Neural cell (in vitro differentiated cells): ENCODE results near the gene F3. TPM values are rescaled to one million over a fixed set of nuclear protein-coding genes. Genes with fewer than 3 reads are reported as not detected.
"Not testable (repeated sequence)": the region's sequence is repeated elsewhere in the genome, so short reads cannot be mapped to it uniquely, and the experiment has no call there.

Experiments used
- H2AFZ ChIP-seq: fragments of 200-600, 300-800 bp; sonication (generic), shearing (Covaris generic); 2 replicates; pipeline ENCODE4 v1.6.0; 2014; ENCODE audit warnings: low read depth, mild to moderate bottlenecking, antibody characterized with exemption, low read length, moderate library complexity
- H3F3A ChIP-seq: fragments of 200-600 bp; shearing (Covaris generic); 2 replicates; pipeline ENCODE4 v1.6.1; 2016; ENCODE audit warnings: mild to moderate bottlenecking, moderate library complexity, mixed read lengths, antibody characterized with exemption, low read length; ENCODE audit not compliant: insufficient read depth, poor library complexity, severe bottlenecking
- H3K27ac ChIP-seq: fragments of 200-600, 300-800 bp; sonication (generic), shearing (Covaris generic); 2 replicates; pipeline ENCODE4 v1.5.1; 2014; ENCODE audit warnings: mild to moderate bottlenecking, low read length, moderate library complexity
- H3K27me3 ChIP-seq: fragments of 300-800, 200-600 bp; sonication (generic), shearing (Covaris generic); 2 replicates; pipeline ENCODE4 v1.6.0; 2014; ENCODE audit warnings: mild to moderate bottlenecking, low read depth, low read length, moderate library complexity; ENCODE audit not compliant: insufficient read depth
- H3K36me3 ChIP-seq: fragments of 300-800, 200-600 bp; sonication (generic), shearing (Covaris generic); 2 replicates; pipeline ENCODE4 v1.5.1; 2014; ENCODE audit warnings: mild to moderate bottlenecking, antibody characterized with exemption, low read length, moderate library complexity; ENCODE audit not compliant: insufficient read depth
- H3K4me2 ChIP-seq: fragments of 300-800, 200-600 bp; sonication (generic), shearing (Covaris generic); 2 replicates; pipeline ENCODE4 v1.6.0; 2014; ENCODE audit warnings: mild to moderate bottlenecking, low read length
- H3K4me3 ChIP-seq: fragments of 300-800, 200-600 bp; sonication (generic), shearing (Covaris generic); 2 replicates; pipeline ENCODE4 v1.5.1; 2014; ENCODE audit warnings: mild to moderate bottlenecking, low read length, moderate library complexity
- H3K79me2 ChIP-seq: fragments of 200-600 bp; shearing (Covaris generic); replicated peaks from 2 replicates; pipeline ENCODE4 v1.6.0; 2014; ENCODE audit warnings: mild to moderate bottlenecking, low read length, moderate library complexity; ENCODE audit not compliant: insufficient read depth
- H3K9ac ChIP-seq: fragments of 300-800, 200-600 bp; sonication (generic), shearing (Covaris generic); 2 replicates; pipeline ENCODE4 v1.6.1; 2016; ENCODE audit warnings: mild to moderate bottlenecking, low read length, mixed read lengths
- H3K9me2 ChIP-seq: fragments of 200-600 bp; shearing (Covaris generic); 2 replicates; pipeline ENCODE4 v1.6.1; 2016; ENCODE audit warnings: mild to moderate bottlenecking, low read length, mixed read lengths; ENCODE audit not compliant: insufficient read depth
- H3K9me3 ChIP-seq: fragments of 200-600, 300-800 bp; sonication (generic), shearing (Covaris generic); 2 replicates; pipeline ENCODE4 v1.6.1; 2016; ENCODE audit warnings: mild to moderate bottlenecking, mixed run types, low read length, moderate library complexity, mixed read lengths
- H4K20me1 ChIP-seq: fragments of 200-600 bp; shearing (Covaris generic); 2 replicates; pipeline ENCODE4 v1.6.1; 2016; ENCODE audit warnings: mild to moderate bottlenecking, mixed run types; ENCODE audit not compliant: insufficient read depth
- POLR2AphosphoS5 ChIP-seq: IDR thresholded peaks from 2 replicates; pipeline ENCODE4 v1.6.1; 2012
- polyA plus RNA-seq: library from polyadenylated mRNA; depleted of rRNA; stranded (reverse); fragments of >200 nt; gene quantifications from 2 replicates; pipeline ENCODE4 v1.2.3, GENCODE V29; 2014
- TF ChIP-seq, protein P1 (sequence below): fragments of 450-650 bp; IDR thresholded peaks from 2 replicates; pipeline ENCODE4 v1.5.1; 2014; ENCODE audit warnings: antibody characterized with exemption, mild to moderate bottlenecking, moderate library complexity; ENCODE audit not compliant: poor library complexity, severe bottlenecking
- TF ChIP-seq, protein P2 (sequence below): IDR thresholded peaks from 2 replicates; pipeline ENCODE4 v1.6.1; 2012; ENCODE audit warnings: borderline replicate concordance

Gene F3
- polyA plus RNA-seq, 1 donor from 2014 or later, result 0.10 TPM

DNA sequence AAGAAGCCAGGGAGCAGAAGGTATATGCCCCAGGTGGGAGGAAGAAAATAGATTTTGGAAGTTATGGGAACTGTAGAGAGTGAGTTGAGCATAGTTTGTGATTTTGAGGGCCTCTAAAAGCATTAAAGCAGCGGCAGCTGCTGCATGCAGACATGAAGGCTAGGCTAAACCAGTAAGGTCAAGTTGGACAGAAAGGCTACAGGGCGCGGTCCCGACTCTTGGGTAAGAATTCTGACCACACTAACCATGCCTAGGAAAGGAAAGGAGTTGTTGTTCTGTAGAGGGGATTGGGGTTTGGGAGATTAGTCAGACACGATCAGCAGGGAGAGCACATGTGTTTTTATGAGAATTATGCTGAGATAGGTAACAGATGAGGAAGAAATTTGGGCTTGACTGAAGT lies 27.2 kb upstream of the F3 start:
- not testable (repeated sequence) for H3F3A ChIP-seq, H3K9me2 ChIP-seq, H3K79me2 ChIP-seq

DNA sequence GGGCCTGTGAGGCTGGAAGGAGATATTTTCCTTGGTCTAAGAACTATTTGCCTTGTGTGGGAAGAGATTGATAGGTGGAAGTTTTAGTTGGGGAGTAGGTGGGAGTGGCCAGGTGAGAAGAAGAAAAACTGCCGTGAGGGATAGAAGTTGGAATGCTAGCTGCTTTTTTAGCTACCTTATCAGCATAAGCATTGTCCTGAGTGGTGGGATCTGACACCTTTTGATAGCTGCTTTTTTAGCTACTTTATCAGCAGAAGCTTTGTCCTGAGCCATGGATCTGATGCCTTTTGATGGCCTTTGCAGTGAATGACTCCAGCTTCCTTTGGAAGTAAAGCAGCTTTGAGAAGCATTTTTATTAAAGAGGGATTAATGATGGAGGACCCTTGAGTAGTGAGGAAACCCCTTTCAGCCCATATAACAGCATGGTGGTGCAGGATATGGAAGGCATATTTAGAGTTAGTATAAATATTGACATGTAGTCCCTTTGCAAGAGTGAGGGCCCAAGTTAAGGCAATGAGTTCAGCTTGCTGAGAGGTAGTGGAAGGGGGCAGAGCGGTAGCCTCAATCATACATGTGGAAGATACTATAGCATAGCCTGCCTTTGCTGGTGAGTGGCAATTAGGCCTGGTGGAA lies 26.5 kb upstream of the F3 start:
- not testable (repeated sequence) for H4K20me1 ChIP-seq, H3K9me3 ChIP-seq, H3K27ac ChIP-seq, H3F3A ChIP-seq, H2AFZ ChIP-seq, H3K79me2 ChIP-seq, H3K9ac ChIP-seq, H3K9me2 ChIP-seq, H3K4me3 ChIP-seq, H3K4me2 ChIP-seq, H3K27me3 ChIP-seq, H3K36me3 ChIP-seq

More for the DNA sequence above, 27.2 kb upstream of the F3 start:
- not testable (repeated sequence) for H3K9ac ChIP-seq, H3K27me3 ChIP-seq, H3K9me3 ChIP-seq, H3K4me3 ChIP-seq, H2AFZ ChIP-seq, H3K36me3 ChIP-seq, H4K20me1 ChIP-seq, H3K4me2 ChIP-seq, H3K27ac ChIP-seq

DNA sequence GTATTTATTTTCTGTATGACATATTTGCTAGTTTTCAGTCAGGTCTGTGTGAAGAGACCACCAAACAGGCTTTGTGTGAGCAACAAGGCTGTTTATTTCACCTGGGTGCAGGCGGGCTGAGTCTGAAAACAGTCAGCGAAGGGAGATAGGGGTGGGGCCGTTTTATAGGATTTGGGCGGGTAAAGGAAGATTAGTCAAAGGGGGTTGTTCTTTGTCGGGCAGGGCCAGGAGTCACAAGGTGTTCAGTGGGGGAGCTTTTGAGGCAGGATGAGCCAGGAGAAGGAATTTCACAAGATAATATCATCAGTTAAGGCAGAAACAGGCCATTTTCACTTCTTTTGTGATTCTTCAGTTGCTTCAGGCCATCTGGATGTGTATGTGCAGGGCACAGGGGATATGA lies 24.9 kb upstream of the F3 start:
- not testable (repeated sequence) for H3K9me2 ChIP-seq, H3K9me3 ChIP-seq, H3K4me2 ChIP-seq, H3K9ac ChIP-seq, H3K27ac ChIP-seq, H4K20me1 ChIP-seq, H3K27me3 ChIP-seq, H2AFZ ChIP-seq, H3K4me3 ChIP-seq, H3K79me2 ChIP-seq, H3K36me3 ChIP-seq, H3F3A ChIP-seq

DNA sequence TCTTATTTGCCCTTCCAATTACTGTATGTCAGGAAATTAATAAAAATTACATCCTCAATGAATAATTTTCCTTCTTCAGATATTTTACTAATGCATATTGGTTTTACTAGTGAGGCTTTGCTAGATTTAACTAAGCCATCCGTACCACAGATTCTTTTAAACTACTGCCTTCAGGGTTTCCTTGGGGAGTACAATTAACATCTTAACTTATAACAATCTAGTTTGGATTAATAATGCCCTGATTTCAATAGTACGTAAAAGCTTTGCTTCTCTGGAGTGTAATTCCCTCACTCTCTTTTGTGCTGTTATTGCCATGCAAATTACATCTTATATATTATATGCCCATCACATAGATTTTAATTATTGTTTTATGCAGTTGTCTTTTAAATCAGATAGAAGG lies 24.3 kb upstream of the F3 start:
- Histone ChIP-seq H3K79me2 (no peaks in the 10 kb centered on the region), H3K27me3 (no peaks in the 10 kb centered on the region), H3K36me3 (no peaks in the 10 kb centered on the region), H3K4me3 (no peak overlapping the region), H3K9me3 (no peaks in the 10 kb centered on the region), H3K9me2 (no peaks in the 10 kb centered on the region), H3F3A (no peaks in the 10 kb centered on the region), H3K27ac (no peak overlapping the region), H3K4me2 (no peak overlapping the region), H4K20me1 (no peaks in the 10 kb centered on the region), H3K9ac (no peak overlapping the region), H2AFZ (no peak overlapping the region)
- TF ChIP-seq POLR2AphosphoS5, result no peak
- TF ChIP-seq, protein P1, sequence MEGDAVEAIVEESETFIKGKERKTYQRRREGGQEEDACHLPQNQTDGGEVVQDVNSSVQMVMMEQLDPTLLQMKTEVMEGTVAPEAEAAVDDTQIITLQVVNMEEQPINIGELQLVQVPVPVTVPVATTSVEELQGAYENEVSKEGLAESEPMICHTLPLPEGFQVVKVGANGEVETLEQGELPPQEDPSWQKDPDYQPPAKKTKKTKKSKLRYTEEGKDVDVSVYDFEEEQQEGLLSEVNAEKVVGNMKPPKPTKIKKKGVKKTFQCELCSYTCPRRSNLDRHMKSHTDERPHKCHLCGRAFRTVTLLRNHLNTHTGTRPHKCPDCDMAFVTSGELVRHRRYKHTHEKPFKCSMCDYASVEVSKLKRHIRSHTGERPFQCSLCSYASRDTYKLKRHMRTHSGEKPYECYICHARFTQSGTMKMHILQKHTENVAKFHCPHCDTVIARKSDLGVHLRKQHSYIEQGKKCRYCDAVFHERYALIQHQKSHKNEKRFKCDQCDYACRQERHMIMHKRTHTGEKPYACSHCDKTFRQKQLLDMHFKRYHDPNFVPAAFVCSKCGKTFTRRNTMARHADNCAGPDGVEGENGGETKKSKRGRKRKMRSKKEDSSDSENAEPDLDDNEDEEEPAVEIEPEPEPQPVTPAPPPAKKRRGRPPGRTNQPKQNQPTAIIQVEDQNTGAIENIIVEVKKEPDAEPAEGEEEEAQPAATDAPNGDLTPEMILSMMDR, result no peak
- TF ChIP-seq, protein P2, sequence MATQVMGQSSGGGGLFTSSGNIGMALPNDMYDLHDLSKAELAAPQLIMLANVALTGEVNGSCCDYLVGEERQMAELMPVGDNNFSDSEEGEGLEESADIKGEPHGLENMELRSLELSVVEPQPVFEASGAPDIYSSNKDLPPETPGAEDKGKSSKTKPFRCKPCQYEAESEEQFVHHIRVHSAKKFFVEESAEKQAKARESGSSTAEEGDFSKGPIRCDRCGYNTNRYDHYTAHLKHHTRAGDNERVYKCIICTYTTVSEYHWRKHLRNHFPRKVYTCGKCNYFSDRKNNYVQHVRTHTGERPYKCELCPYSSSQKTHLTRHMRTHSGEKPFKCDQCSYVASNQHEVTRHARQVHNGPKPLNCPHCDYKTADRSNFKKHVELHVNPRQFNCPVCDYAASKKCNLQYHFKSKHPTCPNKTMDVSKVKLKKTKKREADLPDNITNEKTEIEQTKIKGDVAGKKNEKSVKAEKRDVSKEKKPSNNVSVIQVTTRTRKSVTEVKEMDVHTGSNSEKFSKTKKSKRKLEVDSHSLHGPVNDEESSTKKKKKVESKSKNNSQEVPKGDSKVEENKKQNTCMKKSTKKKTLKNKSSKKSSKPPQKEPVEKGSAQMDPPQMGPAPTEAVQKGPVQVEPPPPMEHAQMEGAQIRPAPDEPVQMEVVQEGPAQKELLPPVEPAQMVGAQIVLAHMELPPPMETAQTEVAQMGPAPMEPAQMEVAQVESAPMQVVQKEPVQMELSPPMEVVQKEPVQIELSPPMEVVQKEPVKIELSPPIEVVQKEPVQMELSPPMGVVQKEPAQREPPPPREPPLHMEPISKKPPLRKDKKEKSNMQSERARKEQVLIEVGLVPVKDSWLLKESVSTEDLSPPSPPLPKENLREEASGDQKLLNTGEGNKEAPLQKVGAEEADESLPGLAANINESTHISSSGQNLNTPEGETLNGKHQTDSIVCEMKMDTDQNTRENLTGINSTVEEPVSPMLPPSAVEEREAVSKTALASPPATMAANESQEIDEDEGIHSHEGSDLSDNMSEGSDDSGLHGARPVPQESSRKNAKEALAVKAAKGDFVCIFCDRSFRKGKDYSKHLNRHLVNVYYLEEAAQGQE, result no peak
